GM18511 (cell line): ENCODE results near the gene ZNF808.
"Not testable (repeated sequence)": the region's sequence is repeated elsewhere in the genome, so short reads cannot be mapped to it uniquely, and the experiment has no call there.

ENCODE experiments used
- ATAC-seq: cut with Tn5 transposase; IDR thresholded peaks from one replicate; pipeline ENCODE4 v1.9.1; 2021; ENCODE audit warnings: mild to moderate bottlenecking, moderate library complexity; ENCODE audit not compliant: unreplicated experiment

Gene ZNF808

DNA sequence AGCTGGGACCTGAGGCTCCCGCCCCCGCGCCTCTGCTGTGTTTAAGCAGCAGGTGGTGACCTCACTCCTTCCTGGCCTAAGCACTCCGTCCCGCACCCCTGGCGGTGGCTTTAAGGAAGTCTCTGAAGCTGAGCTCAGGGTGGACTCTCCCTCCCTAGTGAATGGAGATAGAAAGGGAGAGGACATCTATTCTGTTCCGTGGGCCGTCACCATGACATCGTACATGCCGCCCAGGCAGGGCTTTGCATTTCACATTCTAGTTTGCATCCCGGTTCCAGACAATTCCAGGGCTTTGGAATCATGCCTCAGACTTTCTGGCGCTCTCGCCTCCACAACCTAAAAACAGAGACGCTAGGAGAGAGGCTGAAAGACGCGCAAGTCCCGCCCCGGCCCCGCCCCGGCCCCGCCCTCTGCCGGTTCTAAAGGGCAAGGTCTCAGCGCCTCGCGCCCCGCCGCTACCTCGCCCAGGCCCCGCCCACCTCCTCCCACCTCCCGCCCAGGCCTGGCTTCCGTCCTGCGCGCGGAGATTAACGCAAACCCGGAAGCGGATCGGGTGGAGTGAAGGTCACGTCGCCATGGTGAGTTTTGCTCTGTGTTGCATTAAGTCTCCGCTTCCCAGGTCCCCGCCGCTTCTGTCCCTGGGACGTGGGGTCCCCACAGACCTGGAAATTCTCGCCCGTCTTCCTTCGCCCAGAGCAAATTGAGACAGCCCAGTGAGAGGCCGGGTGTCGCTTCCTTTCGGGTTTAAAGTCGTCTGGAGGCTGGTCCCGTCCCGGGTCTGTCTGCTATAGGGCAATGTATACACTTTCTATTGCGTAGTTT lies at the start of gene ZNF808:
Gene ZNF808, plus strand, starts transcription at position 535 of the 822 bp plus-strand sequence. CDS start 15,617 bp downstream, outside the sequence.
- peak; percentile 92 for ATAC-seq

DNA sequence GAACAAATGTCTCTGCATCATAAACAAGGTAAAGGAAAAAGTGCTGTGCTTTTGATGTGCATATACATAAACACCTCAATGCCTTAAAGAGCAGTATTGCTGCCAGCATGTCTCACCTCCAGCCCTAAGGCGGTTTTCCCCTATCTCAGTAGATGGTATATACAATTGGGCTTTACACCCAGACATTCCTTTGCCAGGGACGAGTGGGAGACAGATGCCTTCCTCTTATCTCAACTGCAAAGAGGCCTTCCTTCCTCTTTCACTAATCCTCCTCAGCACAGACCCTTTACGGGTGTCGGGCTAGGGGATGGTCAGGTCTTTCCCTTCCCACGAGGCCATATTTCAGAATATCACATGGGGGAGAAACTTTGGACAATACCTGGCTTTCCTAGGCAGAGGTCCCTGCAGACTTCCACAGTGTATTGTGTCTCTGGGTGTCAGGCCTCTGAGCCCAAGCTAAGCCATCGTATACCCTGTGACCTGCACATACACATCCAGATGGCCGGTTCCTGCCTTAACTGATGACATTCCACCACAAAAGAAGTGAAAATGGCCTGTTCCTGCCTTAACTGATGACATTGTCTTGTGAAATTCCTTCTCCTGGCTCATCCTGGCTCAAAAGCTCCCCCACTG lies 43.2 kb upstream of the ZNF808 start:
- not testable (repeated sequence) for ATAC-seq

DNA sequence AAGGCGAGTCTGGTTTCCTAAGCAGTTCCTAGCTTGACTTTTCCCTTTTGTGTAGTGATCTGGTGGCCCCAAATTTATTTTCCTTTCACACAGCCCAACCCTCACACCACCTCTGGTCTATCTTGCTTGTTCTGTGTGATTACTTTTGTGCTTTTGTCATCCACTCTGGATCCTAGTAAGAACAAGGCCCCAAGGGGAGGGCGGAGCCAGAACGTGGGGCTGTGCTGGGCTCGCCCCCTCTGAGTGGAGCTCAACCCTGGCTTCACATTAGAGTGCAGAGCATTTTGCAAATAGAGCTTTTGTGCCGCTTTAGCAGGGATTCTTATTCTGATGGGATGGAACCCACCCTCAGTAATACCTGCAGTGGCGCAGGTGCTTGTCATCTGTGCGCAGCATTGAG lies 42.4 kb upstream of the ZNF808 start:
- ATAC-seq = not testable (repeated sequence)

DNA sequence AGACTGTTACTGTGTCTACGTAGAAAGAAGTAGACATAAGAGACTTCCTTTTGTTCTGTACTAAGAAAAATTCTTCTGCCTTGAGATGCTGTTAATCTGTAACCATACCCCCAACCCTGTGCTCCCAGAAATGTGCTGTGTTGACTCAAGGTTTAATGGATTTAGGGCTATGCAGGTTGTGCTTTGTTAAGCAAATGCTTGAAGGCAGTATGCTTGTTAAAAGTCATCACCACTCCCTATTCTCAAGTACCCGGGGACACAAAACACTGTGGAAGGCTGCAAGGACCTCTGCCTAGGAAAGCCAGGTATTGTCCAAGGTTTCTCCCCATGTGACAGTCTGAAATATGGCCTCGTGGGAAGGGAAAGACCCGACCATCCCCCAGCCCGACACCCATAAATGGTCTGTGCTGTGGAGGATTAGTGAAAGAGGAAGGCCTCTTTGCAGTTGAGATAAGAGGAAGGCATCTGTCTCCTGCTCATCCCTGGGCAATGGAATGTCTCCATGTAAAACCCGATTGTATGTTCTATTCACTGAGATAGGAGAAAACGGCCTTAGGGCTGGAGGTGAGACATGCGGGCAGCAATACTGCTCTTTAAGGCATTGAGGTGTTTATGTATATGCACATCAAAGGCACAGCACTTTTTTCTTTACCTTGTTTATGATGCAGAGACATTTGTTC lies 41.8 kb upstream of the ZNF808 start:
- not testable (repeated sequence) for ATAC-seq

DNA sequence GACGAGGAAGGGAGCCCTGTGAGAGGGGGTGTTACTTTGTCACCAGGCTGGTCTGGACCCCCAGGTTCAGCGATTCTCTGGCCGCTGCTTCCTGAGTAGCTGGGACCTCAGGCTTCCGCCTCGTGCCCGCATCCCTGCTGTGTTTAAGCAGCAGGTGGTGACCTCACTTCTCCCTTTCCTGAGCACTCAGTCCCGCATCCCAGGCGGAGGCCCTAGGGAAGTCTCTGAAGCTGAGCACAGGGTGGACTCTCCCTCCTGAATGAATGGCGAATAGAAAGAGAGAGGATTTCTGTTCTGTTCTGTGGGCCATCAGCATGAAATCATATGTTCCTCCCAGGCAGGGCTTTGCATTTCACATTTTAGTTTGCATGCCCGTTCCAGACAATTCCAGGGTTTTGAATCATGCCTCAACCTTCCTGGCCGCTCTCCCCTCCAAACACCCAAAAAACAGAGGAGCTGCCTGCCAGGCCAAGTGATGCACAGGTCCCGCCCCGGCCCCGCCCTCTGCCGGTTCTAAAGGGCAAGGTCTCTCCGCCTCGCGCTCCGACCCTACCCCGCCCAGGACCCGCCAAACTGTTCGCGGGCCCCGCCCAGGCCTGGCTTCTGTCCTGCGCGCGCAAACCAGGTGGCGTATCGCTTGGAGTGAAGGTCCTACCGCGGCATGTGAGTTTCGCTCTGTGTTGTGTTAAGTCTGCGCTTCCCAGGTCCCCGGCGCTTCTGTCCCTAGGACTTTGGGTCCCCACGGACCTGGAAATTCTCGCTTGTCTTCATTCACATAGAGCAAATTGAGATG lies 35.1 kb upstream of the ZNF808 start:
- ATAC-seq = no peak

DNA sequence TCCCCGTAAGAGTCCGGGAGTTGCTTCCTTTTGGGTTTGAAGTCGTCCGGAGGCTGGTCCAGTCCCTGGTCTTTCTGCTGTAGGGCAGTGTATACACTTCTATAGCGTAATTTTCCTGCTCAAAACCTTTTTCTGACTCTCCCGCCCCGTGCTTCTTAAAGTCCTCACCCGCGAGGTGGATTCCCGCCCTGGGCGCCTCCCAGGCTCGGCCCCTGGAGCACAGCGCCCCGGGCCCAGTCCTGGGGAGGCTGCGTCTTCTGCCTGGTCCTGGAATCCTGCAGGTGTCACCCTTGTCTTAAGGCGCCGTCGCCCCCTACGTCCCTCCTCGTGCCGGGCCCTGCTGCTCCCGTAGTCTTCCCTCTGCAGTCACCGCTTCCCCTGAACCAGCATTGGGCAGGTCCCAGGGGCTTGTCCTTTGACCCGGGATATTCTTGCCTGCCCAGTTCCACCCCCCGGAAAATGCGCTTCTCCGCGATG lies 34.4 kb upstream of the ZNF808 start:
- no peak for ATAC-seq

DNA sequence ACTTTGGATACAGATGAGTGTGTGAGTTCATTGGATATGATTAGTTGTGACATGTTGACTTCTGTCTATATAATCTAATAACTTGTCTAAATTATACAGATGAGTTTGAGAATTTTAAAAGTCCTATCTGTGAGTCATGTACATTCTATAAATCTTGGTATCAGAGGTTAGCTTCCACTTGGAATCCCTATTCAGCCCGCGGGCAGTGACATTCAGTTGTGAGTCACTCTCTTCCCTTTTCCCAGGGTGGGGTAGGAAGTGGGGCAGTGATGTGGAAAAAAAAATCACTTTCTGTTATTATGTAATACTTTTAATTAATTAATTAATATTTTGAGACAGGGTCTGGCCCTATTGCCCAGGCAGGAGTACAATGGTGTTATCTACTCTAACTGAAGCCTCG lies 33.0 kb upstream of the ZNF808 start:
- no peak for ATAC-seq

DNA sequence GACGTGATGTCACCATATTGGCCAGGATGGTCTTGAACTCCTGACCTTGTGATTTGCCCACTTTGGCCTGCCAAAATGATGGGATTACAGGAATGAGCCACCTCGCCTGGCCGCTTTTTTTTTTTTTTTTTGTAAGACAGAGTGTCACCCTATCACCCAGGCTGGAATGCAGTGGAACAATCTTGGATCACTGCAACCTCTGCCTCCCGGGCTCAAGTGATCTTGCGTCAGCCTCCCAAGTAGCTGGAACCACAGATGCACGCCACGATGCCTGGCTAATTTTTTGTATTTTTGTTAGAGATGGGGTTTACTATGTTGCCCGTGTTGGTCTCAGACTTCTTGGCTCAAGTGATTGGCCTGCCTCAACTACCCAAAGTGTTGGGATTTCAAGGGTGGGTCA lies 28.9 kb upstream of the ZNF808 start:
- ATAC-seq = no peak

DNA sequence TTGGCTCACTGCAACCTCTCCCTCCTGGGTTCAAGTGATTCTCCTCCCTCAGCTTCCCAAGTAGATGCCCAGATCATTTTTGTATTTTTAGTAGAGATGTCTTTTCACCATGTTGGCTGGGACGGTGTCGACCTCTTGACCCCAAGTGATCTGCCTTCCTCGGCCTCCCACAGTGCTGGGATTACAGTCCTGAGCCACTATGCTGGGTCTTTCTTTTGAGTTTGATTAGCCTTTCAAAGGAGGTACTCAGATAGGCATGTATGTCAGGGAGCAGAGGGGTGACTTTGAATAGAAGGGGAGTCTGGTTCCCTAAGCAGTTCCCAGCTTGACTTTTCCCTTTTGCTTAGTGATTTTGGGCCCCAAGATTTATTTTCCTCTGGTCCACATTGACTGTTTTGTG lies 27.0 kb upstream of the ZNF808 start:
- ATAC-seq = not testable (repeated sequence)

GRCh38 chr19:52500991-52501390 lies 26.5 kb upstream of the ZNF808 start:
- ATAC-seq = not testable (repeated sequence)

DNA sequence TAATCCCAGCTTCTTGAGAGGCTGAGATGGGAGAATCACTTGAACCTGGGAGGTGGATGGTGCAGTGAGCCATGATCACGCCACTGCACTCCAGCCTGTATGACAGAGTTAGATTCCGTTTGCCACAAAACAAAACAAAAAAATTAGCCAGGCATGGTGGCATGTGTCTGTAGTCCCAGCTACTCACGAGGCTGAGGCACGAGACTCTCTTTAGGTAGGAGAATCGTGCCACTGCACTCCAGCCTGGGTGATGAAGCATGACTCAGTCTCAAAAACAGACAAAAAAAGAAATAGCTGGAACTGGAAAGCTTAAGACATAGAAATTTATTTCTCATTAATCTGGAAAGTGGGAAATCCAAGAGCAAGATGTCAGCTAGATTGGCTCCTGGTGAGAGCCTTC lies 20.2 kb upstream of the ZNF808 start:
- no peak for ATAC-seq

- ATAC-seq = no peak
Measured at GRCh38 chr19:52516191-52516590, 11.3 kb upstream of the ZNF808 start.

DNA sequence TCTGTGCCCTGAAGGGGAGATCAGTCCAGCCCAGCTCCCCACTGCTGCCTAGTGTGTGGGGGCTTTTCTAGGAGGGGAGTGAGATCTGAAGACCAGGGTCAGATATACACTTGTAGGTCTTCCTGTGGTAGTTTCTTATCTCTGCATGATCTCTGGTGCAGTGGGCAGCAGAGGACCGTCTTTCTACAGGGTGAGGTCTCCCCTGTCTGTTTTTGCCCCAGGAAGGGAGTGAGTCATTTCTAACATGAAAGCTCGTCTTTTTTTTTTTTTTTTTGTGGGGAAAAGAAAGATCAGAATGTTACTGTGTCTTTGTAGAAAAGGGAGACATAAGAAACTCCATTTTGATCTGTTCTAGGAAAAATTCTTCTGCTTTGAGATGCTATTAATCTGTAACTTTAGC lies 8.8 kb upstream of the ZNF808 start:
- ATAC-seq = no peak

DNA sequence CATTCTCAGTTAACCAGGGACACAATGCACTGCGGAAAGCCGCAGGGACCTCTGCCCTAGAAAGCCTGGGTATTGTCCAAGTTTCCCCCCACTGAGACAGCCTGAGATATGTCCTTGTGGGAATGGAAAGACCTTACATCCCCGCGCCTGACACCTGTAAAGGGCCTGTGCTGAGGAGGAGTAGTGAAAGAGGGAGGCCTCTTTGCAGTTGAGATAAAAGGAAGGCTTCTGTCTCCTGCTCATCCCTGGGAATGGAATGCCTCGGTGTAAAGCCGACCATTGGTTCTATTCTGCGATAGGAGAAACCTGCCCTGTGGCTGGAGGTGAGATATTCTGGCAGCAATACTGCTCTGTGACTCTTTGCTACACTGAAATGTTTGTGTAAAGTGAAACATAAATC lies 8.3 kb upstream of the ZNF808 start:
- not testable (repeated sequence) for ATAC-seq

DNA sequence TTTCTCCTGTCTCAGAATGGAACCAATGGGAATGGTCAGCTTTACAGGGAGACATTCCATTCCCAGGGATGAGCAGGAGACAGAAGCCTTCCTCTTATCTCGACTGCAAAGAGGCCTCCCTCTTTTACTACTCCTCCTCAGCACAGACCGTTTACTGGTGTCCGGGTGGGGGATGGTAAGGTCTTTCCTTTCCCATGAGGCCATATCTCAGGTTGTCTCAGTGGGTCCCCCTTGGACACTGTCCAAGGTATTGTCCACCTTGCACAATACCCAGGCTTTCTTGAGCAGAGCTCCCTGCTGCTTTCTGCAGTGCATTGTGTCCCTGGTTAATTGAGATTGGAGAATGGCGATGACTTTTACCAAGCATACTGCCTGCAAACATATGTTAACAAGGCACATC lies 7.5 kb upstream of the ZNF808 start:
- ATAC-seq = no peak

DNA sequence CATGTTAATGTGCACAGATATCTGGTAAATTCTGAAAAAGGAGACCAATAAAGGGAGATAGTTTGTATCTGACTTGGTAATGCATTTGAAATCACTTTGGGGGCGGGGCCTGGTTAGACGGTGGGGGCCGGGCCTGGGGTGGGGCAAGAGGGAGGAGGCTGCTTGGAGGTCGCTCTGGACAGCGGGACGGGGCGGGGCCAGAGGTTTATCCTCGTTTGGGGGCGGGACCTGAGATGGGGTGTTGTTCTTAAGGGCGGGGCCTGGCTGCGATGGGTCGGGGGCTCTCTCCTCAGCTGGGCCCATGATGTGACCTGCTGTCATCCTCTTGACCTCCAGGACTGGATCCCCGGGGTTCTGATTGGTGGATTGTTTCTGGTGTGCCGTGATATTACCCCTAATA lies 4.9 kb upstream of the ZNF808 start:
- ATAC-seq = no peak

DNA sequence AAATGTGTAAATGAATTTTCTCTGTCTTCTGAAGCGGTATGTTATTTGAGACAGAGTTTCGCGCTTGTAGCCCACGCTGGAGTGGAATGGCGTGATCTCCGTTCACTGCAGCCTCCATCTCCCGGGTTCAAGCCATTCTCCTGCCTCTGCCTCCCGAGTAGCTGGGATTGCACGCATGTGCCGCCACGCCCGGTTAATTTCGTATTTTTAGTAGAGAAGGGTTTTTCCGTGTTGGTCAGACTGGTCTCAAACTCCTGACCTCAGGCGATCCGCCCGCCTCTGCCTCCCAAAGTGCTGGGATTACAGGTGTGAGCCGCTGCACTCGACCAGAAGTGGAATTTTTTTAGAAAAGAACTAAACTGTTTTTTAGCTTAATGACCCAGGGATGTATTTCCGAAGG lies 3.4 kb upstream of the ZNF808 start:
- ATAC-seq = no peak

GRCh38 chr19:52527956-52528351 lies 486 bp downstream of the ZNF808 start:
- peak; percentile 5 for ATAC-seq

DNA sequence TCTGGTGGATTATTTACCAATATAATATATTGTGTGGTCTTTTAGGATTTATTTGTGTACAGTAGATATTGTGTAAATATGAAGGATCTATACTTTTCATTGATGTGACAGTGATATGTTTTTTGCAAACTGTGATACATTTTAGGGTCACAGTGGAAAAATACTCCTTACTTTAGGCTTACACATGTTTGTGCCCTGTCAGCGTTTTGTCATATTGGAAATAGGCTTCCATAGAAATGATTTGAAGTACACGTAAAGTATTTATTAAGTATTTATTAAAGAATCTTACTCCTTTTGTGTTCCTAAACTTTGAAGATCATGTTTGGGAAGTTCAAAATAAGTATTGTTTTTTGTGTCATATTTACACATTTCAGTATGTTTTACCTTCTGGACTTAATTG lies 5.0 kb downstream of the ZNF808 start:
- ATAC-seq = no peak

GRCh38 chr19:52533901-52534300 lies 6.4 kb downstream of the ZNF808 start:
- ATAC-seq = no peak

GRCh38 chr19:52535385-52535770 lies 7.9 kb downstream of the ZNF808 start:
- ATAC-seq = not testable (repeated sequence)
